ENCODE measurements around the gene ESYT2. TPM values are rescaled to one million over a fixed set of nuclear protein-coding genes. Genes with fewer than 3 reads are reported as not detected.

ESYT2 gene
- polyA plus RNA-seq, 1 of the 3 experiments (the other 2 are of a cell fraction) = 34.2 TPM

GRCh38 chr7:158869876-158870275, 40.6 kb upstream of the ESYT2 start (continued):
- no peak for TF ChIP-seq ZBTB33 (IDR thresholded peaks at IDR 0.05; ENCODE audit: borderline replicate concordance, low read depth)
- no peak for TF ChIP-seq JUND (IDR thresholded peaks at IDR 0.05)
- no peak for TF ChIP-seq YY1 (IDR thresholded peaks at IDR 0.05; ENCODE audit: low read depth)
- no peak for TF ChIP-seq RCOR1 (IDR thresholded peaks at IDR 0.05; ENCODE audit: low read length)
- TF ChIP-seq, protein P1, sequence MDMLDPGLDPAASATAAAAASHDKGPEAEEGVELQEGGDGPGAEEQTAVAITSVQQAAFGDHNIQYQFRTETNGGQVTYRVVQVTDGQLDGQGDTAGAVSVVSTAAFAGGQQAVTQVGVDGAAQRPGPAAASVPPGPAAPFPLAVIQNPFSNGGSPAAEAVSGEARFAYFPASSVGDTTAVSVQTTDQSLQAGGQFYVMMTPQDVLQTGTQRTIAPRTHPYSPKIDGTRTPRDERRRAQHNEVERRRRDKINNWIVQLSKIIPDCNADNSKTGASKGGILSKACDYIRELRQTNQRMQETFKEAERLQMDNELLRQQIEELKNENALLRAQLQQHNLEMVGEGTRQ (IDR thresholded peaks at IDR 0.05; ENCODE audit: borderline replicate concordance, low read depth, low read length) = no peak
- TF ChIP-seq POLR2AphosphoS5 (IDR thresholded peaks at IDR 0.05; ENCODE audit: low read depth, low read length) = no peak

- no peak overlapping the region for H3K4me2 ChIP-seq
- H3K36me3 ChIP-seq (replicated peaks in 1 of 2; ENCODE audit: control insufficient read depth in 1 of 2, insufficient read depth in 2 of 2, low read length in 1 of 2) = peaks cover 6 to 8% of the 10 kb centered on the region in 2 experiments
- no peaks in the 10 kb centered on the region for H3K27me3 ChIP-seq (ENCODE audit: insufficient read depth)
- peak; percentile 51 for DNase-seq
- H3K9me3 ChIP-seq = no peaks in the 10 kb centered on the region
- peak overlapping the region in 1 of 2 experiments; percentile 19; a peak in 1 of 4 replicates for H3K27ac ChIP-seq (ENCODE audit: low read depth in 2 of 2, low read length in 1 of 2)
- POLR2A ChIA-PET = no interaction called here
- peaks cover 0 to 21% of the 10 kb centered on the region in 2 experiments; a peak in 1 of 4 replicates for H3K4me1 ChIP-seq (ENCODE audit: control insufficient read depth in 1 of 2, insufficient read depth in 2 of 2, low read depth in 1 of 2, low read length in 1 of 2)
- no peak overlapping the region for H2AFZ ChIP-seq (ENCODE audit: low read depth)
- TF ChIP-seq, protein P2, sequence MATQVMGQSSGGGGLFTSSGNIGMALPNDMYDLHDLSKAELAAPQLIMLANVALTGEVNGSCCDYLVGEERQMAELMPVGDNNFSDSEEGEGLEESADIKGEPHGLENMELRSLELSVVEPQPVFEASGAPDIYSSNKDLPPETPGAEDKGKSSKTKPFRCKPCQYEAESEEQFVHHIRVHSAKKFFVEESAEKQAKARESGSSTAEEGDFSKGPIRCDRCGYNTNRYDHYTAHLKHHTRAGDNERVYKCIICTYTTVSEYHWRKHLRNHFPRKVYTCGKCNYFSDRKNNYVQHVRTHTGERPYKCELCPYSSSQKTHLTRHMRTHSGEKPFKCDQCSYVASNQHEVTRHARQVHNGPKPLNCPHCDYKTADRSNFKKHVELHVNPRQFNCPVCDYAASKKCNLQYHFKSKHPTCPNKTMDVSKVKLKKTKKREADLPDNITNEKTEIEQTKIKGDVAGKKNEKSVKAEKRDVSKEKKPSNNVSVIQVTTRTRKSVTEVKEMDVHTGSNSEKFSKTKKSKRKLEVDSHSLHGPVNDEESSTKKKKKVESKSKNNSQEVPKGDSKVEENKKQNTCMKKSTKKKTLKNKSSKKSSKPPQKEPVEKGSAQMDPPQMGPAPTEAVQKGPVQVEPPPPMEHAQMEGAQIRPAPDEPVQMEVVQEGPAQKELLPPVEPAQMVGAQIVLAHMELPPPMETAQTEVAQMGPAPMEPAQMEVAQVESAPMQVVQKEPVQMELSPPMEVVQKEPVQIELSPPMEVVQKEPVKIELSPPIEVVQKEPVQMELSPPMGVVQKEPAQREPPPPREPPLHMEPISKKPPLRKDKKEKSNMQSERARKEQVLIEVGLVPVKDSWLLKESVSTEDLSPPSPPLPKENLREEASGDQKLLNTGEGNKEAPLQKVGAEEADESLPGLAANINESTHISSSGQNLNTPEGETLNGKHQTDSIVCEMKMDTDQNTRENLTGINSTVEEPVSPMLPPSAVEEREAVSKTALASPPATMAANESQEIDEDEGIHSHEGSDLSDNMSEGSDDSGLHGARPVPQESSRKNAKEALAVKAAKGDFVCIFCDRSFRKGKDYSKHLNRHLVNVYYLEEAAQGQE (IDR thresholded peaks at IDR 0.05; ENCODE audit: low read depth, low read length) = no peak
- no peak for TF ChIP-seq CHD2 (IDR thresholded peaks at IDR 0.05; ENCODE audit: low read length, partially characterized antibody)
- TF ChIP-seq TAF1 (IDR thresholded peaks at IDR 0.05; ENCODE audit: borderline replicate concordance, low read depth, low read length) = no peak
- no peak for TF ChIP-seq MEF2A (IDR thresholded peaks at IDR 0.05; ENCODE audit: borderline replicate concordance, low read depth)
- no peak for TF ChIP-seq POLR2AphosphoS5 (IDR thresholded peaks at IDR 0.05; ENCODE audit: low read depth, low read length)
- TF ChIP-seq, protein P3, sequence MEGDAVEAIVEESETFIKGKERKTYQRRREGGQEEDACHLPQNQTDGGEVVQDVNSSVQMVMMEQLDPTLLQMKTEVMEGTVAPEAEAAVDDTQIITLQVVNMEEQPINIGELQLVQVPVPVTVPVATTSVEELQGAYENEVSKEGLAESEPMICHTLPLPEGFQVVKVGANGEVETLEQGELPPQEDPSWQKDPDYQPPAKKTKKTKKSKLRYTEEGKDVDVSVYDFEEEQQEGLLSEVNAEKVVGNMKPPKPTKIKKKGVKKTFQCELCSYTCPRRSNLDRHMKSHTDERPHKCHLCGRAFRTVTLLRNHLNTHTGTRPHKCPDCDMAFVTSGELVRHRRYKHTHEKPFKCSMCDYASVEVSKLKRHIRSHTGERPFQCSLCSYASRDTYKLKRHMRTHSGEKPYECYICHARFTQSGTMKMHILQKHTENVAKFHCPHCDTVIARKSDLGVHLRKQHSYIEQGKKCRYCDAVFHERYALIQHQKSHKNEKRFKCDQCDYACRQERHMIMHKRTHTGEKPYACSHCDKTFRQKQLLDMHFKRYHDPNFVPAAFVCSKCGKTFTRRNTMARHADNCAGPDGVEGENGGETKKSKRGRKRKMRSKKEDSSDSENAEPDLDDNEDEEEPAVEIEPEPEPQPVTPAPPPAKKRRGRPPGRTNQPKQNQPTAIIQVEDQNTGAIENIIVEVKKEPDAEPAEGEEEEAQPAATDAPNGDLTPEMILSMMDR (IDR thresholded peaks at IDR 0.05) = no peak
- TF ChIP-seq JUND (IDR thresholded peaks at IDR 0.05) = no peak
- TF ChIP-seq EZH2phosphoT487 (IDR thresholded peaks at IDR 0.05; ENCODE audit: borderline replicate concordance, low read depth) = no peak
- no peak for TF ChIP-seq MXI1 (IDR thresholded peaks at IDR 0.05; ENCODE audit: low read depth, low read length)
- TF ChIP-seq, protein P1 (IDR thresholded peaks at IDR 0.05; ENCODE audit: borderline replicate concordance, low read depth, low read length) = no peak
- no peak overlapping the region for H3K9ac ChIP-seq
- no peaks in the 10 kb centered on the region for H4K20me1 ChIP-seq (ENCODE audit: insufficient read depth)
- H3K79me2 ChIP-seq (ENCODE audit: insufficient read depth) = peaks cover 52% of the 10 kb centered on the region; the same call in 1 of the 2 replicates
- 100% methylated on average over 1 of the region's 7 CpGs for WGBS (ENCODE audit: low lambda C conversion rate)
- CTCF ChIA-PET = interaction anchor here (1.0 to 1.9 kb wide), 5 partner anchors 9 to 108 kb away, joined by 3 to 9 read pairs (median 3); no protein-coding TSS in a partner anchor
- H3F3A ChIP-seq (replicated peaks; ENCODE audit: insufficient read depth) = no peaks in the 10 kb centered on the region
- no peak overlapping the region for H3K4me3 ChIP-seq (ENCODE audit: low read depth in 2 of 2, low read length in 1 of 2)
- H3K9me2 ChIP-seq = no peaks in the 10 kb centered on the region
These were observed 39.6 kb upstream of the ESYT2 start for GRCh38 chr7:158868764-158869410.

Measured in SK-N-SH (cell line).